NT2/D1 (cell line): ENCODE measurements around the gene ITGA3.

Source experiments
- SUZ12 ChIP-seq: IDR thresholded peaks from 2 replicates; pipeline ENCODE4 v1.6.1; 2011; ENCODE audit not compliant: insufficient read length, insufficient read depth; ENCODE audit errors: extremely low read depth
- YY1 ChIP-seq: IDR thresholded peaks from 2 replicates; pipeline ENCODE4 v1.6.1; 2011; ENCODE audit not compliant: insufficient read length, insufficient read depth
- ZNF274 ChIP-seq: IDR thresholded peaks from 2 replicates; pipeline ENCODE4 v1.6.1; 2011; ENCODE audit warnings: mild to moderate bottlenecking, low read depth, low read length

DNA sequence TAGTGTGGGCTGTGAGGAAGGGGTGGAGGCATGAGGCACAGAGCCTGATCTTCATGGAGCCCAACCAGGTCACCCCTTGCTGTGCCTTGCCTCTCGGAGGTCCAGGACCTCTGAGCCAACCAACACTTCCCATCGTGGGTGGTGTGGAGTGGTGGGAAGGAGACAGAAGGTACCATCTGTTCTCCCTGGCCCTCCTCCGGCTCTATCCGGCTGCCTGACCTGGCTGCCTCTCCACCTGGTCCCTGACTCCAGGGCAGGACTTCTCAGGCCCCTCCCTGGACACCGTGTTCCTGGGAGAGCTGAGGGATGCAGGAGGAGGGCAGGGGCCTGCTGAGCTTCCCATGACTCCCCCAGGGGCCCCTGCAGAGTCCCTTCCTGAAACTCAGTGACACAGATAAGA lies 43.1 kb downstream of the ITGA3 start:
- TF ChIP-seq SUZ12, result no peak
- no peak for TF ChIP-seq YY1
- TF ChIP-seq ZNF274, result no peak
